ENCODE results near the gene UBA6. TPM values are rescaled to one million over a fixed set of nuclear protein-coding genes. Genes with fewer than 3 reads are reported as not detected.
A peak's percentile ranks its signal among the peaks of the same experiment; 100 is the strongest.

UBA6 gene
- total RNA-seq, 1 donor, result 138 TPM

- no peak for TF ChIP-seq CTCF (IDR thresholded peaks at IDR 0.05; ENCODE audit: insufficient read depth, low read length)
- peak; percentile 5 for DNase-seq (ENCODE audit: low read depth)
Observed at GRCh38 chr4:67680581-67681222, 20.3 kb downstream of the UBA6 start.

GRCh38 chr4:67678612-67679011, 22.3 kb downstream of the UBA6 start:
- TF ChIP-seq CTCF (IDR thresholded peaks at IDR 0.05; ENCODE audit: insufficient read depth, low read length), result no peak
- no peak overlapping the region for H3K4me3 ChIP-seq (ENCODE audit: low read depth, low read length)
- DNase-seq (ENCODE audit: low read depth), result no peak

More at GRCh38 chr4:67680581-67681222, 20.3 kb downstream of the UBA6 start:
- no peak overlapping the region for H3K4me3 ChIP-seq (ENCODE audit: low read depth, low read length)

GRCh38 chr4:67674098-67674497, 26.9 kb downstream of the UBA6 start:
- TF ChIP-seq CTCF (IDR thresholded peaks at IDR 0.05; ENCODE audit: insufficient read depth, low read length), result no peak
- H3K4me3 ChIP-seq (ENCODE audit: low read depth, low read length), result no peak overlapping the region
- DNase-seq (ENCODE audit: low read depth), result no peak

- H3K4me3 ChIP-seq (ENCODE audit: low read depth, low read length), result no peak overlapping the region
- no peak for DNase-seq (ENCODE audit: low read depth)
- no peak for TF ChIP-seq CTCF (IDR thresholded peaks at IDR 0.05; ENCODE audit: insufficient read depth, low read length)
Observed at GRCh38 chr4:67668315-67668714, 32.6 kb downstream of the UBA6 start.

- H3K4me3 ChIP-seq (ENCODE audit: low read depth, low read length), result no peak overlapping the region
- TF ChIP-seq CTCF (IDR thresholded peaks at IDR 0.05; ENCODE audit: insufficient read depth, low read length), result no peak
- no peak for DNase-seq (ENCODE audit: low read depth)
Observed at GRCh38 chr4:67660418-67660817, 40.5 kb downstream of the UBA6 start.

GRCh38 chr4:67659065-67659464, 41.9 kb downstream of the UBA6 start:
- H3K4me3 ChIP-seq (ENCODE audit: low read depth, low read length), result no peak overlapping the region
- TF ChIP-seq CTCF (IDR thresholded peaks at IDR 0.05; ENCODE audit: insufficient read depth, low read length), result no peak
- no peak for DNase-seq (ENCODE audit: low read depth)

- no peak for DNase-seq (ENCODE audit: low read depth)
- no peak overlapping the region for H3K4me3 ChIP-seq (ENCODE audit: low read depth, low read length)
- TF ChIP-seq CTCF (IDR thresholded peaks at IDR 0.05; ENCODE audit: insufficient read depth, low read length), result no peak
Observed at GRCh38 chr4:67658302-67658701, 42.7 kb downstream of the UBA6 start.

Measured in fibroblast of the aortic adventitia (primary cell).